Nephron progenitor cell (in vitro differentiated cells): ENCODE data around the gene RCSD1.

Experiments used
- DNase-seq: peaks from one replicate; pipeline ENCODE4 v3.0.0; 2021
- H3K27ac Mint-ChIP-seq: 2 replicates; pipeline ENCODE4 v1.8.0; 2021; ENCODE audit warnings: mild to moderate bottlenecking, moderate library complexity, mixed read lengths
- H3K27me3 Mint-ChIP-seq: 2 replicates; pipeline ENCODE4 v1.8.0; 2021; ENCODE audit warnings: mild to moderate bottlenecking, low read depth, mixed read lengths; ENCODE audit not compliant: poor library complexity
- H3K36me3 Mint-ChIP-seq: 2 replicates; pipeline ENCODE4 v1.8.0; 2021; ENCODE audit warnings: low read depth, mixed read lengths
- H3K4me1 Mint-ChIP-seq: 2 replicates; pipeline ENCODE4 v1.8.0; 2021; ENCODE audit warnings: mixed read lengths
- H3K4me3 Mint-ChIP-seq: 2 replicates; pipeline ENCODE4 v1.8.0; 2021; ENCODE audit warnings: mild to moderate bottlenecking, moderate library complexity, mixed read lengths
- H3K9me3 Mint-ChIP-seq: 2 replicates; pipeline ENCODE4 v1.8.0; 2021; ENCODE audit warnings: mild to moderate bottlenecking, moderate library complexity, mixed read lengths
- TF ChIP-seq, protein P1 (sequence below): fragments of 200-600 bp; sonication (generic); IDR thresholded peaks from 2 replicates; pipeline ENCODE4 v1.5.0; 2021; ENCODE audit warnings: antibody characterized with exemption

Gene RCSD1

DNA sequence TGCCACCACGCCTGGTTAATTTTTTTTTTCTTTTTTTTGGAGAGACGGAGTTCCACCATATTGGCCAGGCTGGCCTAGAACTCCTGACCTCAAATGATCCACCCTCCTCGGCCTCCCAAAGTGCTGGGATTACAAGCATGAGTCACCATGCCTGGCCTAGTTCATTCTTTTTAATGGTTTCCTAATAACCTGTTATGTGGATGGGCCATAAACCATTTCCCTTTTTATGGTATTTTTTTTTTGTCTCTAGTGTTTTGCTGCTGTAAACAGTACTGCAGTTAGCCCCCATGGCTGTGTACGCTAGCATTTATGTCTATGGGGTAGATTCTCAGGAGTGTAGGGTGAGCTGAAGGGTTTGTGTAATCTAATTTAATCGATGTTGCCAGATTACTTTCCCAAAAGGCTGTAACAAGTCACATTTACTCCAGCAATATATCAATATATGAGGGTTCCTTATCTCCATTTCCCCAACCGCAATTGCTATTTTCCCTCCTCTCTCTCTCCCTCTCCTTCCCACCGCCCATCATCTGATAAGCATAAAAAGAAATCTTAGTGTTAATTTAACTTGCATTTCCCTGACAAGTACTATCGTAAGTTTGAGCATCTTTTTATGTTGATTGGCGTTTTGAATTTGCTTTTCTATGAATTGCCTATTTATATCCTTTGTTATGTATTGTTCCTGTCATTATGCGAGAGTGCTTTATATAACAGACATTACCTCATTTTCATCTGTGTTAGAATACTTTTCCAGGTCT, 28.7 kb downstream of the RCSD1 start:
- TF ChIP-seq, protein P1, sequence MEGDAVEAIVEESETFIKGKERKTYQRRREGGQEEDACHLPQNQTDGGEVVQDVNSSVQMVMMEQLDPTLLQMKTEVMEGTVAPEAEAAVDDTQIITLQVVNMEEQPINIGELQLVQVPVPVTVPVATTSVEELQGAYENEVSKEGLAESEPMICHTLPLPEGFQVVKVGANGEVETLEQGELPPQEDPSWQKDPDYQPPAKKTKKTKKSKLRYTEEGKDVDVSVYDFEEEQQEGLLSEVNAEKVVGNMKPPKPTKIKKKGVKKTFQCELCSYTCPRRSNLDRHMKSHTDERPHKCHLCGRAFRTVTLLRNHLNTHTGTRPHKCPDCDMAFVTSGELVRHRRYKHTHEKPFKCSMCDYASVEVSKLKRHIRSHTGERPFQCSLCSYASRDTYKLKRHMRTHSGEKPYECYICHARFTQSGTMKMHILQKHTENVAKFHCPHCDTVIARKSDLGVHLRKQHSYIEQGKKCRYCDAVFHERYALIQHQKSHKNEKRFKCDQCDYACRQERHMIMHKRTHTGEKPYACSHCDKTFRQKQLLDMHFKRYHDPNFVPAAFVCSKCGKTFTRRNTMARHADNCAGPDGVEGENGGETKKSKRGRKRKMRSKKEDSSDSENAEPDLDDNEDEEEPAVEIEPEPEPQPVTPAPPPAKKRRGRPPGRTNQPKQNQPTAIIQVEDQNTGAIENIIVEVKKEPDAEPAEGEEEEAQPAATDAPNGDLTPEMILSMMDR: no peak
- Mint-ChIP-seq H3K27ac (no peak overlapping the region), H3K36me3 (no peaks in the 10 kb centered on the region), H3K9me3 (no peaks in the 10 kb centered on the region), H3K4me3 (no peak overlapping the region), H3K4me1 (peaks cover 33% of the 10 kb centered on the region), H3K27me3 (peaks cover 4% of the 10 kb centered on the region)
- no peak for DNase-seq

DNA sequence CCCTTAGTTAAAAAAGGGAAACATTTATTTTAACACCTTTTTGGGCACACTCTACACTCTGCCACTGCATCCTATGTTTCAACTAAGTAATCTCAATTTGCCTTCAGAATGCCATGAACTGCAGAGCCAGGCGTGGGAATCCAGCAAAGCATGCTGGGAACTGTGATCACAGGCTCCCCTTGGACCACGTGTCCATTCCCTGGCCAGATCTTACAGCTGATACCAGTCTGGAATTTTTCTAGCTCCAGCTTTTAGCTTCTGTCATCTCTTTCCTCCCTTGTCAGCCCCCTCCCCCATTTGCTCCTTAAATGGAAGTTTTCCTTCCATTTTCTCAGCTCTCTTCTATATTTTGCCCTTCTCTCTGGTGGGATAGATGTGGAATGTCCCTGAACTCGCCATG, 29.4 kb downstream of the RCSD1 start:
- Mint-ChIP-seq H3K9me3 (no peaks in the 10 kb centered on the region), H3K4me3 (no peak overlapping the region), H3K36me3 (no peaks in the 10 kb centered on the region), H3K4me1 (peaks cover 33% of the 10 kb centered on the region), H3K27ac (peak overlapping the region; percentile 3), H3K27me3 (peaks cover 4% of the 10 kb centered on the region)
- TF ChIP-seq, protein P1: no peak
- DNase-seq: no peak

DNA sequence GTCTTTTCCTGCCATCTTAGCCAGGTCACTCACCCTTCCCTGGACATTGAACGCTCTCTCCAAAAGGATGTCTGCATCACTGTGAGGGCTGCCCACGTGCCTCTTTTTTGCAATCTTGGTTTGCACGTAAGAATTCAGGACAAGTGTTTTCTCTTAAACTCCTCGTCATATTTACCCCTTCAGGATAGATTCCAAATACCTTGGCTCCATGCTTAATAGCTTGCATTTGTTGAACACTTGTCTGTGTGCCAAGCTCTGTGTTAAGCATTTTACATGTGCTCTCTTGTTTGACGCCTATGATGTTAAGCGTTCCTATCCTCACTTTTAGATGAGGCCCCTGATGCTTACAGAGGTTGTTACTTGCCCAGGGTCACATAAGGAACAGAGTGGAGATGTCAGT, 29.8 kb downstream of the RCSD1 start:
- H3K4me1 Mint-ChIP-seq: peaks cover 35% of the 10 kb centered on the region
- H3K27me3 Mint-ChIP-seq: peaks cover 4% of the 10 kb centered on the region
- TF ChIP-seq, protein P1: no peak
- H3K36me3 Mint-ChIP-seq: no peaks in the 10 kb centered on the region
- no peak overlapping the region for H3K4me3 Mint-ChIP-seq
- H3K27ac Mint-ChIP-seq: peak overlapping the region; percentile 3
- DNase-seq: no peak
- no peaks in the 10 kb centered on the region for H3K9me3 Mint-ChIP-seq

DNA sequence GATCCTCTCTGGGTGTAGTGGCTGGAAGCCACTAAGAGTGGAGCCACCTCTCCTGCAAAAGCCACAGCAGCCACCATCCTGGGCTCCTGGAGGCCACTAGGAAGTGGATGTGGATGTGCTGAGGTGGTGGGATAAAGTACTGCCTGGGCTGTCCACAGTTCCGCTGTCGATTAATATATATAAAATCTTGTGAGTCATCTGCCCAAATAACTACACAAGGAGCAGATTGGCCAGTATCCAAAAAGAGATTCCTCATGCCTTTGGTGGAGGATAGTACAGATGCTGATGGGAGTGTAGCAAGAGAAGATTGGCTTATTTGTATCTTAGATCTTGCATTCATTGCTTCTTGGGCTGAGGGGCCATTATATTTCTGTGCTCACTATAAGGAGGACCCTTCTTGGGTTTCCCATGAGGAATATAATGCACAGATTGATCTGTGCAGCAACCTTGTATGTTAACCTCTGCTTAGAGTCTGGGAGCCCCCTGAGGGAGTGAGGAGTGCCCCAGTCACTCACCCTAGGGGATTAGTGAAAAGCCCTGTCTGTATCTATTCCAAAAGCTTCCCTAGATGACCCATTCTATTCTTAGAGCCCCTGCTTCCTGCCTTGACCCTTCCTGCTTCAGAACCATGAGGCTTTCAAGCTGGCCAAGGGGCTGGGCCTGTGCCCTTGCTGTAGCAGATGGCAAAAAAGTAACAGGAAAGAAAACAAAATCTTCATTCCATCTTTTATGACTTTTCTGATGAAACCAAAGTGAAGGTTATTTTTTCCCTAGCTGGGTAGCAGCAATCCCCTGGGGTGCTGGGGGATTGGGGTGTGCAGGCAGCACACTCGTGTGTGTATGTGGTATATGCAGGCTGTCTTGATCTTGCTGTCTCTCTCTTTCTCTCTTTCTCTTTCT, 31.7 kb downstream of the RCSD1 start:
- no peak for DNase-seq
- Mint-ChIP-seq H3K27ac (no peak overlapping the region), H3K4me1 (peaks cover 43% of the 10 kb centered on the region), H3K4me3 (no peak overlapping the region), H3K27me3 (peaks cover 4% of the 10 kb centered on the region), H3K9me3 (no peaks in the 10 kb centered on the region), H3K36me3 (no peaks in the 10 kb centered on the region)
- TF ChIP-seq, protein P1: no peak

DNA sequence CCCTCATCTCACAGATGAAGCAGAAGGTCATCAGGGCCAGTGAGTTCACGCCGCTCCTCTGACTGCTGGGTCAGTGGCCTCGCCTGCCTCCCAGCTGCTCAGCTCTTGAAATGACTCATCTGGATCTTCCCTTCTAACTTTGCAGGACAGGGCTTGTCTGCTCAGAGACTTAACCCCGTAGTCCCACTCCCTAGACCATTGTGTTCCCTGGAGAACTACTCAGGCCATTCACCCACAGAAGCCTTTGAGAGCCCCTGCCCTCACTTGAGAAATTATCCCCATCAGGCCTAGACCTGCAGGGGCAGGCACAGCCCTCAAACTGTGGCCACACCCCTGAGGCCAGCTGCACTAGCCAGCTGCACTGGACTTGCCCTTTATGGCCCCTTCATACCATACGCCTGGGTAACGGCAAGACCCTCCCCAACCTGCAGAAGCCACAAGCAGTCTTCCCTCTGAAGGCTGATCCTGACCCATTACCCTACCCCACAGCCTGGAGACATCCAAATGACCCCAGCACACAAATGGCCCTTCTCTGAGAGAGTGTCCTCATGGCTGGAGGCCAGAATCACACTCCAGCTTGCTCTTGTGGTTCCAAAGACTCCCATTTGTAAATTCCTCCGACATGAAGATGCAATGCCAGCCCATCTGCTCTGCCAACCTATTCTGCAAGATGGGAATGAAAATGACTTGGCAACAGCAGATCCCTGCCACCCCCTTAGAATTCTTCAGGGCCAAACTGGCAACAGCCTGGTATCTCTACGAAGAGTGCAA, 33.2 kb downstream of the RCSD1 start:
- TF ChIP-seq, protein P1: no peak
- Mint-ChIP-seq H3K27me3 (peaks cover 4% of the 10 kb centered on the region), H3K27ac (peak overlapping the region; percentile 30), H3K36me3 (no peaks in the 10 kb centered on the region), H3K4me1 (peaks cover 43% of the 10 kb centered on the region), H3K4me3 (no peak overlapping the region), H3K9me3 (no peaks in the 10 kb centered on the region)
- peak; percentile 29 for DNase-seq
